Inflammatory macrophage treated with lipopolysaccharide for 1 hour (primary cell): ENCODE data around the gene IGF2.

Experiments
- DNase-seq, 2 donors: peaks; one replicate each; pipeline ENCODE4 v3.0.0-alpha.2; 2020 to 2022

Gene IGF2

GRCh38 chr11:2153581-2154194 lies 14.5 kb upstream of the IGF2 start:
- peak; percentile 44 to 55 for DNase-seq

GRCh38 chr11:2151500-2152257 lies 12.5 kb upstream of the IGF2 start:
- DNase-seq = peak; percentile 48 to 88

GRCh38 chr11:2149864-2150847 lies 11.0 kb upstream of the IGF2 start:
- DNase-seq = peak in 1 of 2 donors; percentile 31

- no peak for DNase-seq
Observed at GRCh38 chr11:2149460-2149859, 10.3 kb upstream of the IGF2 start.

GRCh38 chr11:2148595-2148994 lies 9.4 kb upstream of the IGF2 start:
- DNase-seq = no peak

GRCh38 chr11:2147391-2147790 lies 8.2 kb upstream of the IGF2 start:
- no peak for DNase-seq

- DNase-seq = no peak
Observed at GRCh38 chr11:2146051-2146450, 6.9 kb upstream of the IGF2 start.

GRCh38 chr11:2144544-2145248 lies 5.5 kb upstream of the IGF2 start:
- DNase-seq = peak in 1 of 2 donors; percentile 42

GRCh38 chr11:2143799-2144543 lies 4.8 kb upstream of the IGF2 start:
- DNase-seq = no peak

GRCh38 chr11:2143477-2143798 lies 4.2 kb upstream of the IGF2 start:
- peak; percentile 47 to 59 for DNase-seq

GRCh38 chr11:2142762-2143202 lies 3.6 kb upstream of the IGF2 start:
- peak; percentile 85 to 95 for DNase-seq

GRCh38 chr11:2142300-2142759 lies 3.1 kb upstream of the IGF2 start:
- DNase-seq = peak; percentile 57 to 75

- no peak for DNase-seq
Observed at GRCh38 chr11:2140411-2141400, 1.5 kb upstream of the IGF2 start.

GRCh38 chr11:2139621-2140337 lies 590 bp upstream of the IGF2 start:
- no peak for DNase-seq

GRCh38 chr11:2138431-2139122 lies 612 bp downstream of the IGF2 start:
- DNase-seq = no peak

- DNase-seq = no peak
Observed at GRCh38 chr11:2138068-2138430, 1.1 kb downstream of the IGF2 start.

GRCh38 chr11:2137202-2138067 lies 1.8 kb downstream of the IGF2 start:
- DNase-seq = no peak

GRCh38 chr11:2136952-2137201 lies 2.3 kb downstream of the IGF2 start:
- no peak for DNase-seq
